H54 (cell line): ENCODE data around the gene CDHR3.

Experiments
- DNase-seq: peaks from one replicate; pipeline ENCODE4 v3.0.0; 2011; ENCODE audit warnings: low spot score, mixed read lengths; ENCODE audit not compliant: insufficient read length
- FAIRE-seq: peaks from 3 replicates; lab custom pipeline; 2011; peaks lifted over from hg19 to GRCh38; lab: Jason Lieb, UNC
- POLR2A ChIP-seq: IDR thresholded peaks from 2 replicates; pipeline ENCODE4 v1.6.1; 2011; ENCODE audit warnings: low read depth, mild to moderate bottlenecking, low read length

The CDHR3 gene, protein sequence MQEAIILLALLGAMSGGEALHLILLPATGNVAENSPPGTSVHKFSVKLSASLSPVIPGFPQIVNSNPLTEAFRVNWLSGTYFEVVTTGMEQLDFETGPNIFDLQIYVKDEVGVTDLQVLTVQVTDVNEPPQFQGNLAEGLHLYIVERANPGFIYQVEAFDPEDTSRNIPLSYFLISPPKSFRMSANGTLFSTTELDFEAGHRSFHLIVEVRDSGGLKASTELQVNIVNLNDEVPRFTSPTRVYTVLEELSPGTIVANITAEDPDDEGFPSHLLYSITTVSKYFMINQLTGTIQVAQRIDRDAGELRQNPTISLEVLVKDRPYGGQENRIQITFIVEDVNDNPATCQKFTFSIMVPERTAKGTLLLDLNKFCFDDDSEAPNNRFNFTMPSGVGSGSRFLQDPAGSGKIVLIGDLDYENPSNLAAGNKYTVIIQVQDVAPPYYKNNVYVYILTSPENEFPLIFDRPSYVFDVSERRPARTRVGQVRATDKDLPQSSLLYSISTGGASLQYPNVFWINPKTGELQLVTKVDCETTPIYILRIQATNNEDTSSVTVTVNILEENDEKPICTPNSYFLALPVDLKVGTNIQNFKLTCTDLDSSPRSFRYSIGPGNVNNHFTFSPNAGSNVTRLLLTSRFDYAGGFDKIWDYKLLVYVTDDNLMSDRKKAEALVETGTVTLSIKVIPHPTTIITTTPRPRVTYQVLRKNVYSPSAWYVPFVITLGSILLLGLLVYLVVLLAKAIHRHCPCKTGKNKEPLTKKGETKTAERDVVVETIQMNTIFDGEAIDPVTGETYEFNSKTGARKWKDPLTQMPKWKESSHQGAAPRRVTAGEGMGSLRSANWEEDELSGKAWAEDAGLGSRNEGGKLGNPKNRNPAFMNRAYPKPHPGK

DNA sequence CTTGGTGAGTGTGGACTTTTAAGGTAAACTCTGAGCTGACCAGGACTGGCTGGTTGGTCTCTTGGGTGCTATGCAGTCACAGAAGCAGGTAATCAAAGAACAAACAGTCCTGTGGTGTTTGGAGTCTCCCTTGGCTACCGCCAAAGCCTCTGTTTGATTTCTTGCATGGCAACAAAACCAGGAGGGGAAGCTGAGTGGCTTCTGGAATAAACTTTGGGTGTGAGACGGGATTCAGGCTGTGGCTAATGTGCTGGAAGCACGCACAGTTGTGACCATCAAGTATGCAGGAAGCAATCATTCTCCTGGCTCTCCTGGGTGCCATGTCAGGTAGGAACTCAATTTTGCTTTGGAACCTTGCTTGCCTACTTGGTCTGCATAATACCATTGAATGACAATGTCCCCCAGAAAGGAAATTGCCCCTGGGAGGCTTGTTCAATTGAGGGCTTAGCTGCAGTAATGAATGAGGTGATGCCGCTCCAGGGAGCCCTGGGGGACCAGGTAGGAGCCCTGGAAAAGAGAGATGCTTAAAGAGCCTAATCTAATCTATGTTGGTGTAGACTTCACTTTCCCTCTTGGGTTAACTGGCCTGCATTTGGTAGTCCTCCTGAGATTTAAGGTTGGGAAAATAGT is at the start of gene CDHR3:
Gene CDHR3 (plus strand): TSS at position 227 of the 630 bp plus-strand sequence. CDS start 55 bp downstream, at position 282.
- DNase-seq (no peak), FAIRE-seq (no peak)
- TF ChIP-seq POLR2A: no peak

DNA sequence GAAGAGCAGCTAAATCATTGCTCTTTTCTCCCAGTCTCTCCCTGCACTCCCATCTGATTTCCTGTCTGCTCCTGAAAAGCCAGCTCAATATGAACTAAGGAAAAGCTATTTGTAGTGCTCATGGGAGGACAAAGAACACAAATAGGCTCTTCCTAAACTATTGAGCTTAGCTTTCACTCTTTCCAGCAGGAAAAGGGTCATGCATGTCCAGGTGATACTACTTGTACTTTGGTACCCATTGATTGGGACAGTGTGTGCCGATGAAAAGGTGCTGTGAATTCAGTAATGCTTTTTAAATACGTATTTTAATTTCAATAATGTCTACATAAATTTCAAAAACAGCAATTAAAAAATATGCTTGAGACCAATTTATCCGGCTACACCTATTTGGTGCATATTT is 49.1 kb upstream of the CDHR3 start:
- no peak for DNase-seq
- TF ChIP-seq POLR2A: no peak
- FAIRE-seq: no peak

- FAIRE-seq (no peak), DNase-seq (no peak)
- TF ChIP-seq POLR2A: no peak
These were observed 46.5 kb upstream of the CDHR3 start for GRCh38 chr7:105916603-105917002.

GRCh38 chr7:105917659-105918058 is 45.4 kb upstream of the CDHR3 start:
- TF ChIP-seq POLR2A: no peak
- FAIRE-seq (no peak), DNase-seq (no peak)

GRCh38 chr7:105920766-105921165 is 42.3 kb upstream of the CDHR3 start:
- FAIRE-seq (no peak), DNase-seq (no peak)
- no peak for TF ChIP-seq POLR2A

DNA sequence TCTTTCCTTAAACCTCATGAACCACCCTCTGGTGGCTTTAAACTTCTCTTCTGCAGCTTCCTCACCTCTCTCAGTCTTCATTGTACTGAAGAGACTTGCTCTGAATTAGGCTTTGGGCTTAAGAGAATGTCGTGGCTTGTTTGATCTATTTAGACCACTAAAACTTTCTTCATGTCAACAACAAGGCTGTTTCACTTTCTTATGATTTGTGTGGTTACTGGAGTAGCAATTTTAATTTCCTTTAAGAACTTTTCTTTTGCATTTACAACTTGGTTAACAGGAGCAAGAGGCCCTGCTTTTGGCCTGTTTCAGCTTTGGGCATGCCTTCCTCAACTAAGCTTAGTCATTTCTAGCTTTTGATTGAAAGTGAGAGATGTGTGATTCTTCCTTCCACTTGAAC is 38.1 kb upstream of the CDHR3 start:
- FAIRE-seq: no peak
- no peak for TF ChIP-seq POLR2A
- no peak for DNase-seq

DNA sequence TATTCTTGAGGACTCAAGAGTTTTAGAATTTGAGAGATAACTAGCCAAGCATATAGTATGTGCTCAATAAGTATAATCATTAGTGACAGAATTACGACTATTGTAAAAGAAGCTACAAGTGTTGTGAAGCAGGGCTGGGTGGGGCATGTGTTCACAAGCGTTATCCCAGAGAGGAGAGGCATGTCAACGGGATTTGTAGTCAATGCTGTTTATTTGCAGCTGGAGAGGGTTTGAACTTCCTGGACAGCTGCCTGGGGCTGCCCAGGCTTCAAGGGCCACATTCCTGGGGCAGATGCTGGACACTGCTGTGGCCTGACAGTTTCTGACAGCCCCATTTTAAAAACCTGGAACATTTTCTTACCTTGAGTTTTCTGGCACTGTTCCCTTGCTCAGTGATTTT is 36.9 kb upstream of the CDHR3 start:
- FAIRE-seq (no peak), DNase-seq (no peak)
- TF ChIP-seq POLR2A: no peak

DNA sequence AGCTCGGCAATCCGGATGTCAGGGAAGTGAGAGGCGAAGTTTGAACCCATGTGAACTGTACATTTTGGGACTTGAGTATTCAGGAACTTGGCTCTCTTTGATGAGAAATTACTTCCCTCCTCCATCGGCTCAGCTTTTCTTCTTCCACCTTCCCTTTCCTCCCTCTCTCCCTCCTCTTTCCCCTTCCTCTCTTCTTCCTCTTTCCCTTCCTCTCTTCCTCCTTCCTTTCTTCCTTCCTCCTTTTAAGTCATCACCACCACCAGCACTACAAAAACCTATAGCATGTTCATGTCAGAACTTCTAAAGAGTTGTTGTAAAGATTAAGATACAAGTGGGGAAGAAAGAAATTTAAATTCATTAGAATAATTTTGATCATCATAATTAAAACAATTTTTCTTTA is 31.9 kb upstream of the CDHR3 start:
- no peak for TF ChIP-seq POLR2A
- no peak for FAIRE-seq
- no peak for DNase-seq

DNA sequence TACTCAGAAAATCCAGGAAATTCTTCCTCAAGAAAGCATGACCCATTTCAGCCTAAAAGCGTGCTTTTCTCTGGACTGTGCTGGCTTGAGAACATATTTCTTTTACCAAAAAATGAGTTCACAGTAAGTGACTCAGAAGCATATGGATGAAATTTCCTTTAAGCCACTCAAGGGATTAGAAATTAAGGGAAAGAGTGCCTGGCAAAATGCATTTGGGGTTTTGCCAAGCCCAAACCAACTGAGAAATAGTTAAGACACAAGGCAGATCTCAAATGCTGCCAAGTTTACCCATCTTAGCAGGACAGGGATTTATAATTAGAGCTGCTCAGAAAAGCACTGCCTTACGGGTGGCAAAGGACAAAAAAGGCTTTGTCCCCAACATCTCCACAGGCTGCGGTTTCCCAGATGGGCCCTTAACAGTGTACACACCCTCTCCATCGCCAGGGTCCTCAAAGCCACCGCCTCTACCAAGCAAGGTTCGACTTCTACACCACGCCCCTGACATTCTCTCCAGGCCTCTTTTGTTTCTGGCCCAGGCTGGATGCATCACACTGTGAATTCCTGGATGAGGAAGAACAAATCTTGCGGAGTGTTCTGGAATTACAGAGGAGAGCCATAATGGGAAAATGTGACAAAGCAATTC is 30.1 kb upstream of the CDHR3 start:
- DNase-seq: no peak
- TF ChIP-seq POLR2A: no peak
- FAIRE-seq: no peak

DNA sequence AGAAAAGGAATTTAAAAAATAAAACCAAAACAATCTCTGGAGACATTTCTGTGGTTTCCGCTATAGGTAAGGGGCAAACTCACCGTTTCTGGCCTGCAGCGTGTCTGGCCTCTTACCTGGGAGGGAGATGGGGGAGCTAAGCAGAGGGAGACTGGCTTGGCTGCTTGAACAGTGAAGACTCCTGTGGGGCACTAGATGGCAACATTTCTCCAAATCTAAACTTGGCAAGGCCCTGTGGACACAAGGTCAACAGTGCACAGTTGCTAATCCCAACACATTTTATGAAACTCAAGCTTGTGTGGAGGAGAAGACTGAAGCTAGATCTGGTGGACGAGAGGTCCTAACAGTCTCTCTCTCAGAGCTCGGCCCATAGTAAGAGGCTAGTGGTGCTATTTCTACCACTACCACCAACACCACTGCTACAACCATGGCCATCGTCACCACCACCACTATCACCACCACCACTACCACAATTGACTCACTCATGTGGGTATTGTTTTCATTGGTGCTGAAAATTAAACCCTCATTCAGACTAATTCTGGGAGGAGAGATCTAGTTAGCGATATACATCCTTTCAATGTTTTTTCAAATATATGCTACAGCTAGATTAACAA is 28.4 kb upstream of the CDHR3 start:
- no peak for FAIRE-seq

GRCh38 chr7:105935250-105935649 is 27.8 kb upstream of the CDHR3 start:
- no peak for DNase-seq
- FAIRE-seq: no peak
- no peak for TF ChIP-seq POLR2A

More for the DNA sequence above, 28.4 kb upstream of the CDHR3 start:
- no peak for TF ChIP-seq POLR2A
- no peak for DNase-seq

- no peak for FAIRE-seq
- no peak for TF ChIP-seq POLR2A
- no peak for DNase-seq
These were observed 25.7 kb upstream of the CDHR3 start for GRCh38 chr7:105937411-105937810.

DNA sequence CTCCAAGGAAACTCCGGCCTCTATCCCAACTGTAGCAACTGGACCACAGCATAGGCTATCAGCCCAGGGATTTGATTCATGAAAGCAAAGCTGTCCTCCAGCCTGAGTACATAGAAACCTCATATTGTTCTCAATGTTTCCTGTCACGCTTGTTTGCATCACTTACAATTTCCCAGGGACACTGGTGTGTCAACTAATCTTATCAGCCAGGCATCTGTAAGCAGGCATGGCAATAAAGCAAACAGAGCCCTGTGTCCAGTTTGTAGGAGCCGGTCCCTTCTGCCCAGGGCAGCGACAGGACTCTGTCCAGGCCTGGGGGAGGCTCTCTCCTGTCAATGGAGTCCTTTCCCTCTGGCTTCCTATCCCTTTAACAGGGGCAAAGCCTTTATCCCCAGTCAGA is 23.0 kb upstream of the CDHR3 start:
- DNase-seq (no peak), FAIRE-seq (no peak)
- no peak for TF ChIP-seq POLR2A
